K562 (cell line): ENCODE data around the gene VPS35. TPM values are rescaled to one million over a fixed set of nuclear protein-coding genes. Genes with fewer than 3 reads are reported as not detected.

Source experiments
- ATAC-seq: fragments of 200-7000 bp; cut with Tn5 transposase; 3 replicates; pipeline ENCODE4 v1.9.1; 2020; ENCODE audit warnings: moderate library complexity
- BruUV-seq: library from RNA; stranded (reverse); fragments of 400-500 nt; replicated peaks from 2 replicates; lab custom pipeline; 2021; lab: Mats Ljungman, UMichigan
- CTCF ChIA-PET: fragments of 300-600 bp; formaldehyde crosslinking; extraction: SDS; loops from one replicate; lab custom pipeline; 2021; ENCODE audit warnings: low intra/inter-chr PET ratio; lab: Yijun Ruan, JAX
- POLR2A ChIA-PET: fragments of 300-600, 350-650 bp; sonication (Branson Sonifier 250); formaldehyde crosslinking; extraction: SDS; loops from one replicate; lab custom pipeline; 2021; ENCODE audit warnings: antibody characterized with exemption, inconsistent platforms; lab: Yijun Ruan, JAX
- DNase-seq, 4 experiments: peaks; one replicate each; pipeline versions ENCODE4 v3.0.0 to v3.0.0-alpha.2; 2011 to 2018; ENCODE audit warnings: low spot score in 3 of 4, mixed read lengths in 3 of 4; ENCODE audit errors: extremely low read depth in 1 of 4
- FAIRE-seq: peaks from 2 replicates; lab custom pipeline; 2011; peaks lifted over from hg19 to GRCh38; lab: Jason Lieb, UNC
- H2AFZ ChIP-seq: 2 replicates; pipeline ENCODE4 v1.6.0; 2011; ENCODE audit warnings: low read depth, low read length, control low read depth, inconsistent platforms
- H3K27ac ChIP-seq: fragments of 200-600 bp; 3 replicates; pipeline ENCODE4 v1.8.0; 2011; ENCODE audit warnings: low read depth, mild to moderate bottlenecking, control low read depth, inconsistent platforms, low read length, moderate library complexity, mixed read lengths; ENCODE audit errors: extremely low read depth
- H3K27me3 ChIP-seq, 2 experiments: fragments of 300-600 bp in 1 of 2; 2 replicates in 1 of 2; 3 replicates in 1 of 2; pipeline versions ENCODE4 v1.6.0 to v1.8.0; 2011; ENCODE audit warnings: inconsistent platforms in 2 of 2, low read length in 2 of 2, mild to moderate bottlenecking in 1 of 2, mixed read lengths in 1 of 2, moderate library complexity in 1 of 2; ENCODE audit not compliant: control insufficient read depth in 2 of 2, insufficient read depth in 2 of 2
- H3K36me3 ChIP-seq: fragments of 300-600 bp; 3 replicates; pipeline ENCODE4 v1.8.0; 2011; ENCODE audit warnings: mild to moderate bottlenecking, low read length, inconsistent platforms; ENCODE audit not compliant: control insufficient read depth, insufficient read depth
- H3K4me1 ChIP-seq, 2 experiments: fragments of 200-600 bp in 1 of 2; replicated peaks in 1 of 2; 2 replicates in 1 of 2; 3 replicates in 1 of 2; pipeline versions ENCODE4 v1.5.1 to v1.8.0; 2011; ENCODE audit warnings: inconsistent platforms in 2 of 2, low read length in 2 of 2, mild to moderate bottlenecking in 1 of 2, mixed read lengths in 1 of 2, moderate library complexity in 1 of 2; ENCODE audit not compliant: control insufficient read depth in 2 of 2, insufficient read depth in 2 of 2
- H3K4me2 ChIP-seq: 2 replicates; pipeline ENCODE4 v1.6.1; 2011; ENCODE audit warnings: low read length, control low read depth, inconsistent platforms, mixed read lengths; ENCODE audit not compliant: insufficient read depth
- H3K4me3 ChIP-seq: fragments of 200-600 bp; sonication (generic), shearing (Covaris generic); 2 replicates; pipeline ENCODE4 v1.5.1; 2016; ENCODE audit warnings: control low read depth, inconsistent platforms
- H3K79me2 ChIP-seq: fragments of 200-600 bp; 3 replicates; pipeline ENCODE4 v1.8.0; 2011; ENCODE audit warnings: low read length, inconsistent platforms; ENCODE audit not compliant: control insufficient read depth, insufficient read depth
- H3K9ac ChIP-seq, 2 experiments: 2 replicates each; pipeline versions ENCODE4 v1.6.0 to v1.6.1; 2011; ENCODE audit warnings: low read depth in 2 of 2, low read length in 2 of 2, control low read depth in 1 of 2, inconsistent platforms in 1 of 2, mild to moderate bottlenecking in 1 of 2, mixed read lengths in 1 of 2; ENCODE audit not compliant: insufficient read depth in 1 of 2
- H3K9me1 ChIP-seq: one replicate; pipeline ENCODE4 v1.6.0; 2011; ENCODE audit warnings: inconsistent platforms, mild to moderate bottlenecking, low read length, moderate library complexity; ENCODE audit not compliant: control insufficient read depth, insufficient read depth
- H3K9me3 ChIP-seq: replicated peaks from 2 replicates; pipeline ENCODE4 v1.5.1; 2011; ENCODE audit warnings: low read depth, low read length, inconsistent platforms; ENCODE audit not compliant: control insufficient read depth, insufficient read depth
- H4K20me1 ChIP-seq: replicated peaks from 2 replicates; pipeline ENCODE4 v1.6.1; 2011; ENCODE audit warnings: low read length, inconsistent platforms, mixed read lengths; ENCODE audit not compliant: control insufficient read depth, insufficient read depth
- ATF7 ChIP-seq: fragments of 450-650 bp; IDR thresholded peaks from 2 replicates; pipeline ENCODE4 v1.7.1; 2014; ENCODE audit warnings: mild to moderate bottlenecking, moderate library complexity
- FOSL1 ChIP-seq: fragments of 200-800 bp; sonication (Bioruptor generic); conservative IDR thresholded peaks from 2 replicates; pipeline ENCODE4 v1.6.1; 2016; ENCODE audit warnings: missing genetic modification characterization, missing compliant biosample characterization
- HMG20B ChIP-seq: fragments of 250-450 bp; sonication (Bioruptor Pico); IDR thresholded peaks from 2 replicates; pipeline ENCODE4 v1.5.0; 2021; ENCODE audit warnings: mild to moderate bottlenecking
- ZNF134 ChIP-seq: fragments of 250-450 bp; sonication (Bioruptor Pico); conservative IDR thresholded peaks from 2 replicates; pipeline ENCODE4 v1.4.0; 2020
- ZNF699 ChIP-seq: fragments of 250-450 bp; sonication (Bioruptor Pico); IDR thresholded peaks from 2 replicates; pipeline ENCODE4 v1.8.0; 2021; ENCODE audit warnings: mild to moderate bottlenecking, moderate library complexity; ENCODE audit not compliant: insufficient replicate concordance
- ZSCAN32 ChIP-seq: fragments of 450-650 bp; formaldehyde crosslinking; IDR thresholded peaks from 2 replicates; pipeline ENCODE4 v1.4.0; 2020; ENCODE audit warnings: mild to moderate bottlenecking, moderate library complexity
- WGBS: fragments of 100-300 bp; shearing (Covaris generic); methylation state at CpG from one replicate; pipeline ENCODE4 v1.1.6; 2016; ENCODE audit warnings: low coverage, mixed read lengths; ENCODE audit not compliant: insufficient coverage; ENCODE audit errors: missing lambda C conversion rate; 5-methylcytosine and 5-hydroxymethylcytosine counted together
- in situ Hi-C: fragments of 300-500 bp; cut with MboI; formaldehyde crosslinking; loops from 4 replicates; pipeline ENCODE4 v1.15.0; 2018; ENCODE audit warnings: inconsistent platforms, mixed read lengths
- intact Hi-C: fragments of 100-400 bp; cut with micrococcal nuclease; formaldehyde crosslinking; loops from 2 replicates; pipeline ENCODE4 v1.14.2; 2022
- polyA plus RNA-seq, 8 experiments: library from polyadenylated mRNA; depleted of rRNA in 4 of 8; stranded (reverse) in 5 of 8; unstranded in 3 of 8; fragments of >200 nt; fragmentation: Nextera tagmentation in 2 of 8; fragmentation: Illumina TruSeq in 1 of 8; extraction: Ambion mirVana in 2 of 8; extraction: Trizol in 1 of 8; gene quantifications; 2 replicates each; pipeline versions ENCODE4 v1.2.1 to v1.2.3, GENCODE V29; 2011 to 2014; ENCODE audit warnings: inconsistent platforms in 1 of 8, missing spikeins in 1 of 8
- total RNA-seq, 7 experiments: library from RNA; depleted of rRNA in 6 of 7; stranded (reverse); fragments of >200 nt in 6 of 7; fragmentation: Illumina TruSeq in 2 of 7; extraction: Trizol in 2 of 7; gene quantifications; 2 replicates each; pipeline versions ENCODE4 v1.2.1 to v1.2.3, GENCODE V29; 2011 to 2021; ENCODE audit warnings: low replicate concordance in 1 of 7
- TF ChIP-seq, protein P1 (sequence below): fragments of 450-650 bp; conservative IDR thresholded peaks from 2 replicates; pipeline ENCODE4 v1.6.1; 2016; ENCODE audit warnings: missing genetic modification characterization, low read depth, mild to moderate bottlenecking, missing compliant biosample characterization, moderate library complexity

Gene VPS35
- total and polyA plus RNA-seq, 9 of the 15 experiments (the other 6 are each of a cell fraction or from before 2014, with no cell fraction given) = 32.7 to 131 (median 66.2) TPM

DNA sequence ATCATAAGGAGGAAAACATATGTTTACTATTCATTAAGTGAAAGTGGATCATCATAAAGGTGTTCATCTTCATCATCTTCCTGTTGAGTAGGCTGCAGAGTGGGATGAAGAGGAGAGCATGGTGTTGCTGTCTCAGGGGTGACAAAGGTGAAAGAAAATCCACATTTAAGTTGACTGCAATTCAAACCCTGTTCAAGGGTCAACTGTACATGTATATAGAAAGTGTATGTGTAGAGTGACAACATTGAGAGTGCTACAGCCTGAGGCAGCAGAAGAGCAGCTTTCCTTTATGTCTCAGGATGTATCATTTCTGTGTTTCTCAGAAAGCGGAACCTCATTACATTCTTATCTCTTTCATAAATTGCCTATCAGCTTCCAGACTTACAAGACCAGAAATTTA, 17.7 kb upstream of the VPS35 start:
- TF ChIP-seq ATF7 (no peak), FOSL1 (tag) (no peak), ZNF699 (CRISPR knock-in tag) (no peak), ZSCAN32 (CRISPR knock-in tag) (no peak), ZNF134 (no peak), HMG20B (CRISPR knock-in tag) (no peak)
- TF ChIP-seq, protein P1, sequence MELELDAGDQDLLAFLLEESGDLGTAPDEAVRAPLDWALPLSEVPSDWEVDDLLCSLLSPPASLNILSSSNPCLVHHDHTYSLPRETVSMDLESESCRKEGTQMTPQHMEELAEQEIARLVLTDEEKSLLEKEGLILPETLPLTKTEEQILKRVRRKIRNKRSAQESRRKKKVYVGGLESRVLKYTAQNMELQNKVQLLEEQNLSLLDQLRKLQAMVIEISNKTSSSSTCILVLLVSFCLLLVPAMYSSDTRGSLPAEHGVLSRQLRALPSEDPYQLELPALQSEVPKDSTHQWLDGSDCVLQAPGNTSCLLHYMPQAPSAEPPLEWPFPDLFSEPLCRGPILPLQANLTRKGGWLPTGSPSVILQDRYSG = no peak
- Histone ChIP-seq H3K36me3 (peaks cover 5% of the 10 kb centered on the region; the same call in 1 of the 3 replicates), H3K79me2 (no peaks in the 10 kb centered on the region), H2AFZ (no peak overlapping the region), H4K20me1 (no peaks in the 10 kb centered on the region), H3K4me1 (no peaks in the 10 kb centered on the region), H3K9ac (no peak overlapping the region), H3K4me2 (no peak overlapping the region), H3K9me3 (no peaks in the 10 kb centered on the region), H3K9me1 (peaks cover 4% of the 10 kb centered on the region), H3K4me3 (no peak overlapping the region), H3K27ac (no peak overlapping the region), H3K27me3 (no peaks in the 10 kb centered on the region)
- in situ Hi-C loops = no loop called here
- CTCF ChIA-PET = no interaction called here
- POLR2A ChIA-PET = interaction anchor here (0.9 to 1.1 kb wide), 2 partner anchors 10 to 33 kb away, joined by 3 to 5 read pairs; no protein-coding TSS in a partner anchor
- ATAC-seq (no peak), FAIRE-seq (no peak), DNase-seq (no peak)
- BruUV-seq = TSS peak; percentile 33
- intact Hi-C loops = no loop called here
- 0% methylated on average over 1 of the region's 1 CpG for WGBS
